ENCODE measurements around the gene BUD23.

DNA sequence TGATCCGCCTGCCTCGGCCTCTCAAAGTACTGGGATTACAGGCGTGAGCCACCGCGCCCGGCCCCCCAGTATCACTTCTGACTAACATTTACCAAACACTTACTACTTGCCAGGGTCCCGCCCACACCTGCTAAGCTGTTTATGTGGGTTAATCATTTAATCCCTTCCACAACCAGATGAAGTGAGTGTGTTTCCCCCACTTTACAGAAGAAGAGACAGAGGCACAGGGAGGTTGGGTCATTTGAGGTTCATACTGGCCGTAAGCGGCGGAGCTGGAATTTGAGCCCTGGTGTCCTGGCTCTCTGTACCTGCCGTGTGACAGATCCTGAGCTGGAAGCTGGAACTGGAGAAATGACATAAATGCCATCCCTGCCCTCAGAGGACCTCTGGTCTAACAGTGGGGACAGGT, 30.9 kb upstream of the BUD23 start:
- TF ChIP-seq CTCF (IDR thresholded peaks at IDR 0.05) = no peak
- no peak for TF ChIP-seq POLR2A (IDR thresholded peaks at IDR 0.05)
